Measurements from ENCODE around the gene NCS1. TPM values are rescaled to one million over a fixed set of nuclear protein-coding genes. Genes with fewer than 3 reads are reported as not detected.
A peak's percentile ranks its signal among the peaks of the same experiment; 100 is the strongest.

NCS1 gene
- total RNA-seq, 1 donor, result 42.7 TPM

- H3K4me3 ChIP-seq (ENCODE audit: low read depth, low read length), result no peak overlapping the region
- TF ChIP-seq CTCF (IDR thresholded peaks at IDR 0.05; ENCODE audit: insufficient read depth, low read depth, low read length), result no peak
- peak; percentile 61 for DNase-seq (ENCODE audit: low read depth)
These were observed 17.6 kb downstream of the NCS1 start for GRCh38 chr9:130189840-130190239.

GRCh38 chr9:130191068-130191748 lies 19.0 kb downstream of the NCS1 start:
- H3K4me3 ChIP-seq (ENCODE audit: low read depth, low read length), result no peak overlapping the region
- no peak for DNase-seq (ENCODE audit: low read depth)
- no peak for TF ChIP-seq CTCF (IDR thresholded peaks at IDR 0.05; ENCODE audit: insufficient read depth, low read depth, low read length)

GRCh38 chr9:130191749-130192120 lies 19.5 kb downstream of the NCS1 start:
- no peak overlapping the region for H3K4me3 ChIP-seq (ENCODE audit: low read depth, low read length)
- no peak for DNase-seq (ENCODE audit: low read depth)
- TF ChIP-seq CTCF (IDR thresholded peaks at IDR 0.05; ENCODE audit: insufficient read depth, low read depth, low read length), result no peak

GRCh38 chr9:130192382-130192999 lies 20.3 kb downstream of the NCS1 start:
- TF ChIP-seq CTCF (IDR thresholded peaks at IDR 0.05; ENCODE audit: insufficient read depth, low read depth, low read length), result no peak
- no peak for DNase-seq (ENCODE audit: low read depth)
- H3K4me3 ChIP-seq (ENCODE audit: low read depth, low read length), result no peak overlapping the region

- no peak for DNase-seq (ENCODE audit: low read depth)
- TF ChIP-seq CTCF (IDR thresholded peaks at IDR 0.05; ENCODE audit: insufficient read depth, low read depth, low read length), result no peak
- H3K4me3 ChIP-seq (ENCODE audit: low read depth, low read length), result no peak overlapping the region
These were observed 20.9 kb downstream of the NCS1 start for GRCh38 chr9:130193103-130193502.

- H3K4me3 ChIP-seq (ENCODE audit: low read depth, low read length), result no peak overlapping the region
- TF ChIP-seq CTCF (IDR thresholded peaks at IDR 0.05; ENCODE audit: insufficient read depth, low read depth, low read length), result no peak
- no peak for DNase-seq (ENCODE audit: low read depth)
These were observed 21.6 kb downstream of the NCS1 start for GRCh38 chr9:130193531-130194377.
